GM18870 (cell line): ENCODE results near the gene PTGFRN.

ENCODE experiments used
- ATAC-seq: cut with Tn5 transposase; IDR thresholded peaks from one replicate; pipeline ENCODE4 v1.9.1; 2021; ENCODE audit warnings: moderate library complexity; ENCODE audit not compliant: unreplicated experiment

PTGFRN gene

GRCh38 chr1:117026361-117026760 lies 116.6 kb downstream of the PTGFRN start:
- ATAC-seq, result no peak

GRCh38 chr1:117029685-117030084 lies 120.0 kb downstream of the PTGFRN start:
- no peak for ATAC-seq

GRCh38 chr1:117030271-117030877 lies 120.7 kb downstream of the PTGFRN start:
- ATAC-seq, result no peak

- ATAC-seq, result no peak
These were observed 122.5 kb downstream of the PTGFRN start for GRCh38 chr1:117032266-117032665.

- ATAC-seq, result no peak
These were observed 123.2 kb downstream of the PTGFRN start for GRCh38 chr1:117032681-117033539.

- ATAC-seq, result no peak
These were observed 124.1 kb downstream of the PTGFRN start for GRCh38 chr1:117033772-117034171.

- no peak for ATAC-seq
These were observed 125.1 kb downstream of the PTGFRN start for GRCh38 chr1:117034791-117035290.

GRCh38 chr1:117036018-117036461 lies 126.3 kb downstream of the PTGFRN start:
- ATAC-seq, result no peak

- no peak for ATAC-seq
These were observed 128.1 kb downstream of the PTGFRN start for GRCh38 chr1:117037802-117038201.

GRCh38 chr1:117038236-117038635 lies 128.5 kb downstream of the PTGFRN start:
- no peak for ATAC-seq
